Activated naive CD4-positive, alpha-beta T cell treated with anti-CD3 and anti-CD28 coated beads for 36 hours (primary cell): ENCODE results near the gene SH3RF2. TPM values are rescaled to one million over a fixed set of nuclear protein-coding genes. Genes with fewer than 3 reads are reported as not detected.
"Not testable (repeated sequence)": the region's sequence is repeated elsewhere in the genome, so short reads cannot be mapped to it uniquely, and the experiment has no call there.

ENCODE experiments used
- CTCF ChIA-PET: fragments of 350-600 bp; sonication (Branson Sonifier 250); formaldehyde crosslinking; loops from one replicate; lab custom pipeline; 2021; ENCODE audit warnings: antibody characterized with exemption; lab: Charles Lee
- DNase-seq: peaks from one replicate; pipeline ENCODE4 v3.0.0-alpha.2; 2020
- H3K27ac Mint-ChIP-seq: one replicate; pipeline ENCODE4 v1.8.0; 2021; ENCODE audit warnings: mild to moderate bottlenecking, mixed read lengths
- H3K27me3 Mint-ChIP-seq: one replicate; pipeline ENCODE4 v1.8.0; 2021; ENCODE audit warnings: low read depth, mixed read lengths
- H3K36me3 Mint-ChIP-seq: one replicate; pipeline ENCODE4 v1.8.0; 2021; ENCODE audit warnings: low read depth, mixed read lengths
- H3K4me1 Mint-ChIP-seq: one replicate; pipeline ENCODE4 v1.8.0; 2021; ENCODE audit warnings: low read depth, mixed read lengths
- H3K4me3 Mint-ChIP-seq: one replicate; pipeline ENCODE4 v1.8.0; 2021; ENCODE audit warnings: mild to moderate bottlenecking, moderate library complexity, mixed read lengths
- H3K9me3 Mint-ChIP-seq: one replicate; pipeline ENCODE4 v1.8.0; 2021; ENCODE audit warnings: mixed read lengths
- intact Hi-C: fragments of 100-400 bp; cut with micrococcal nuclease; formaldehyde crosslinking; loops from one replicate; pipeline ENCODE4 v1.15.1; 2023
- total RNA-seq, 2 experiments: library from RNA; stranded (reverse); gene quantifications; one replicate each; pipeline ENCODE4 v1.2.3, GENCODE V29; 2021

SH3RF2 gene
- total RNA-seq, 2 experiments from 2014 or later = not detected

DNA sequence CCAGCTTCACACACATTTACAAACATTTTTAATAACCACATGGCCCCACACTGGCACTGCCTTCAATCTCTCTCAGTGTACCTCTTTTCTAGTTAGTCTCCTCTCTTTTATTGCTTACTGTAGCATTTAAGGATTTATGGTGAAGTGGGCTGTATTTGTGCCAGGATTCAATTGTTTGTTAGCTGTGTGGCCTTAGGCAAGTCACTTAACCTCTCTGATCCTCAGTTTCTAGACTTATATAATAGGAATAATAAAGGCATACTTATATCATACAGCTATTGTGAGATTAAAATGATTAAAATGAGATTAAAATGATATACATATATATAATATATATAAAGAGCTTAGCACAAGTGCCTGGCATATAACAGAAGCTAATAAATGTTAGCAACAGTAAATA, 6.4 kb downstream of the SH3RF2 start:
- peaks cover 15% of the 10 kb centered on the region for H3K4me1 Mint-ChIP-seq
- CTCF ChIA-PET = interaction anchor here (0.7 kb wide), 1 partner anchor 435 kb away, joined by 3 read pairs; no protein-coding TSS in a partner anchor
- no peaks in the 10 kb centered on the region for H3K9me3 Mint-ChIP-seq
- intact Hi-C loops = no loop called here
- DNase-seq = no peak
- H3K4me3 Mint-ChIP-seq = no peak overlapping the region
- H3K27me3 Mint-ChIP-seq = peaks cover 36% of the 10 kb centered on the region
- no peaks in the 10 kb centered on the region for H3K36me3 Mint-ChIP-seq
- no peak overlapping the region for H3K27ac Mint-ChIP-seq

DNA sequence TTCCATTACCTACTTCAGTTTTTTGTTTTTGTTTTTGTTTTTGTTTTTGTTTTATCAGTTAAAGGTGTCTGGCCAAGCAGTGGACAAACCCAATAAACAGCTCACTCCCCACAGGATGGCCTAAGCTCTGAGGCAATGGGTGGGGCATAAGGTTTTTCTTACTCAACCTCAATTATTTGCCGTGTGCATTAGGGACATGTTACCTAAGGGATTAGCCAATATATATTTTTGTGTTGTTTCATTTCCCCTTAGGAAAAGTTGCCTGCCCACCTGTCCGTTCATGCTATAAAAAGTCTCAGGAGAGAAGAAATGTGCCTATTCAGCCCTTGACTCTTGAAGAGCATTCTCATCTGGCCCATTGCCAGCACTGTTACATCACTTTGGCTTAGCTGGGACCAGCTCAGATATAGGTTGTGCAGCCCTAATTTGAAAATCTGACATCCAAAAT, 7.3 kb downstream of the SH3RF2 start:
- DNase-seq = no peak
- Mint-ChIP-seq H3K4me3 (no peak overlapping the region), H3K4me1 (peaks cover 15% of the 10 kb centered on the region), H3K9me3 (no peaks in the 10 kb centered on the region), H3K36me3 (no peaks in the 10 kb centered on the region), H3K27me3 (peaks cover 33% of the 10 kb centered on the region), H3K27ac (no peak overlapping the region)
- intact Hi-C loops = no loop called here
- CTCF ChIA-PET = interaction anchor here (0.6 kb wide), 1 partner anchor 24 kb away, joined by 5 read pairs; no protein-coding TSS in a partner anchor

DNA sequence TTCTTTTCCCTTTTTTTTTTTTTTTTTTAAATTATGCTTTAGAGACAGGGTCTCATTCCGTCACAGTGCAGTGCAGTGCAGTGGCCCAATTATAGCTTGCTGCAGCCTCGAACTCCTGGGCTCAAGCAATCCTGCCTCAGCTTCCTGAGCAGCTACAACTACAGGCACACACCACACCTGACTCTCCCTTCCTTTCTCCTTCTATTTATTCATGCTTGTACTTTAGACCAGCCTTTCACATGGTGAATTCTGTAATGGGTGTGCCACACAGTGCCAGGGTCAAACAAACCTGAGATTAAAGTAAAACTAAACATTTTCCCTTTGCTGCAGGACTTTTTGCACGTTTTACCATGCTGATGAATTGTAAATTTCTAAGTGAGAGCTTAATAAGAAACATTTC, 8.0 kb downstream of the SH3RF2 start:
- CTCF ChIA-PET = interaction anchor here (0.6 kb wide), 1 partner anchor 23 kb away, joined by 5 read pairs; no protein-coding TSS in a partner anchor
- Mint-ChIP-seq H3K27ac (no peak overlapping the region), H3K27me3 (peaks cover 36% of the 10 kb centered on the region), H3K4me1 (peaks cover 15% of the 10 kb centered on the region), H3K4me3 (no peak overlapping the region), H3K9me3 (no peaks in the 10 kb centered on the region), H3K36me3 (no peaks in the 10 kb centered on the region)
- no peak for DNase-seq
- intact Hi-C loops = no loop called here

DNA sequence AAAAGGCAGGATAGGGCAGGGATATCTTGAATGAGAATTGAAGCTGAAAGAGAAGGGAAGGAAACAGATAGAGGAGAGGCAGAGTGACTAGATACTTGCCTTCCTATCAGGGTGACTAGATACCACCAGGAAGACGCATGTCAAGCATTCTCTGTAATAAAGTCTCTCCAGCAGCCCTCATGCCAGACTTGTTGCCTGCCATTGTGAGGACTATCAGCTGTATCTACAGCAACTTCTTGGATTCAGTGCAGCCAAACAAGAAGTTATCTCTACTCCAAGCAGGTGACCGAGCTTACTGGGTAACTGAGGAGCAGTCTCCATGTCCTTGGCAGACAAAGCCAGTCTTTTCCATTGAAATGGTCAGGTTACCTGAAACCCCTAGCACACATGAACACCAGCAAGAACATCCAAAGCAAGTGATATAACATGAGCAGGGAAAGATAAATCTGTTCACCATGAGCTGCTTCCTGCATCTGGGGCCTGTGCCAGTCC, 9.3 kb downstream of the SH3RF2 start:
- Mint-ChIP-seq H3K4me3 (no peak overlapping the region), H3K27me3 (peaks cover 33% of the 10 kb centered on the region), H3K9me3 (no peaks in the 10 kb centered on the region), H3K27ac (no peak overlapping the region), H3K4me1 (peaks cover 15% of the 10 kb centered on the region), H3K36me3 (no peaks in the 10 kb centered on the region)
- CTCF ChIA-PET = interaction anchor here (1.3 kb wide), 1 partner anchor 107 kb away, joined by 3 read pairs; no protein-coding TSS in a partner anchor
- intact Hi-C loops = loop anchor here (1.0 to 2.0 kb wide), 5 partner anchors 8 to 1755 kb away; partner anchors contain the start of genes LARS1 and TCERG1
- no peak for DNase-seq

DNA sequence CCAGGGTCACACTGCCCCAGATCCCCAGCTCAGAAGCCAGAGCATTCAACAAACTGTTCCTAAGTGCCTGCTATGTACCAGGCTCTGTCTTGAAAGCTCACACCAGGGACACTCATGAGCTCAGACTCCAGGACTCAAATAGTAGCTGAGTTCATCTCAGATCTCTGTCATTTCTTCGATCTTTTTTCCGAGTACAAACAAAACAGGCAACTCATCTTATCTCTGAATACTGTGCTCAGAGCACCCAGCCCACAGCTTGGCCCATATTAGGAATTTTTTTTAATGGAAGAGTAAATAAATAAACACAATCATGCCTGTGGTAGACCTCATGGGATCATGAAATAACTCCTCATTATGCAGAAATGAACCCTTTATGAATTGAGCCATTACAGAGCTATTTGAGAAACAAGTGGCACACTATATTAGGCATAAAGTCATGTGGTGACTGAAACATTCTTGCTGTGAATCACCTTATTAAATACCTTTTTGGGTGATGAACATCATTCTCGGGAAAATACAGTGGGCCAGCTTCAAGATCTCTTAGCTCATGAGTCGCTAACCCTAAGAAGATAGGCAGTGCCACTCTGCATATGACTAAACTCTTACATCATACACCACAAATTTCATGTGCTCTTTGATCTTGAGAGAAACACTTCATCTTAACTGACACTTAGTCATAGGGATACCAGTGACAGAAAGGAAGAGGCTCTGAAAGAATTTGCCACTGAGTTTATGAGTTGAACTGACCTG, 9.9 kb downstream of the SH3RF2 start:
- intact Hi-C loops = loop anchor here (1.0 to 2.0 kb wide), 5 partner anchors 9 to 1755 kb away; partner anchors contain the start of genes LARS1 and TCERG1
- H3K4me3 Mint-ChIP-seq = no peak overlapping the region

DNA sequence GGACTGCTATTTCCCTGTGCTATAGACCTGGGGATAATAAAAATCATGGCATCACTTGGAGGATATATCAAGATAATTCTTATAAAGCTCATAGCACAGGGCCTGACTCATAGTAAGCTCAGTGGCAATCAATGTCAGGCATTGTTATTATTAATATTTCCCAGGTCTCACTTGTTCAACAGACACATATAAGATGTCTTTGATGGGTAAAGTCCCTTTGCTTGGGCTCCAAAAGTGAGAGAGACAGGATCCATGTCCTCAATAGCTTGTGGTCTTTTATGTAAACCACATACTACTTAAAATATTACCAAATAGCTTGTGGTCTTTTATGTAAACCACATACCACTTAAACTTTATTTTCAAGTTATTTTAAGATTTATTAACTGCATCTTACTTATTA, 11.2 kb downstream of the SH3RF2 start:
- H3K27ac Mint-ChIP-seq = no peak overlapping the region
- H3K9me3 Mint-ChIP-seq = no peaks in the 10 kb centered on the region
- no peak for DNase-seq
- intact Hi-C loops = loop anchor here (2.0 kb wide), 2 partner anchors 499 to 1757 kb away; partner anchors contain the start of gene TCERG1
- peaks cover 10% of the 10 kb centered on the region for H3K4me1 Mint-ChIP-seq
- CTCF ChIA-PET = no interaction called here
- no peaks in the 10 kb centered on the region for H3K36me3 Mint-ChIP-seq
- H3K4me3 Mint-ChIP-seq = no peak overlapping the region
- H3K27me3 Mint-ChIP-seq = peaks cover 30% of the 10 kb centered on the region

More for the DNA sequence above, 9.9 kb downstream of the SH3RF2 start:
- Mint-ChIP-seq H3K36me3 (no peaks in the 10 kb centered on the region), H3K27ac (no peak overlapping the region), H3K27me3 (peaks cover 33% of the 10 kb centered on the region), H3K9me3 (no peaks in the 10 kb centered on the region), H3K4me1 (peaks cover 13% of the 10 kb centered on the region)
- CTCF ChIA-PET = interaction anchor here (1.3 kb wide), 1 partner anchor 107 kb away, joined by 3 read pairs; no protein-coding TSS in a partner anchor
- peak; percentile 37 for DNase-seq

DNA sequence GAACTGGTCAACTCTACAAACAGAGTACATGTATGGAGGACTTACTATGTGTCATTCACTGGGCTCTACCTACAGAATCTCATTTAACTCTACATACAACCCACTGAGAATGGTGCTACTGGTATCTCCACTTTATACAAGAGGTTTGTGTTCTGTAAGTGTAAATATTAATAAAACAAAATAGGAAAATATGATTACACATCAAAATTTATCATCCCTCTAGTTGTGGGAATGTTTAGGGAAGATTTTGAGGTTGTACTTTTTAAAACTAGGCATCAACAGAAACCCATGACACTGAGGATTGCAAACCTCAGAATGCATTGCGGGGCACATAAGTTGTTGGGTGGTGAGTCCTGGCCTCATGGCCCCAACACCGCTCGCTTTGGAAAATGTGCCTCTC, 11.7 kb downstream of the SH3RF2 start:
- H3K4me3 Mint-ChIP-seq = no peak overlapping the region
- no peak overlapping the region for H3K27ac Mint-ChIP-seq
- no peak for DNase-seq
- no peaks in the 10 kb centered on the region for H3K36me3 Mint-ChIP-seq
- CTCF ChIA-PET = no interaction called here
- intact Hi-C loops = no loop called here
- no peaks in the 10 kb centered on the region for H3K9me3 Mint-ChIP-seq
- peaks cover 30% of the 10 kb centered on the region for H3K27me3 Mint-ChIP-seq
- peaks cover 10% of the 10 kb centered on the region for H3K4me1 Mint-ChIP-seq

DNA sequence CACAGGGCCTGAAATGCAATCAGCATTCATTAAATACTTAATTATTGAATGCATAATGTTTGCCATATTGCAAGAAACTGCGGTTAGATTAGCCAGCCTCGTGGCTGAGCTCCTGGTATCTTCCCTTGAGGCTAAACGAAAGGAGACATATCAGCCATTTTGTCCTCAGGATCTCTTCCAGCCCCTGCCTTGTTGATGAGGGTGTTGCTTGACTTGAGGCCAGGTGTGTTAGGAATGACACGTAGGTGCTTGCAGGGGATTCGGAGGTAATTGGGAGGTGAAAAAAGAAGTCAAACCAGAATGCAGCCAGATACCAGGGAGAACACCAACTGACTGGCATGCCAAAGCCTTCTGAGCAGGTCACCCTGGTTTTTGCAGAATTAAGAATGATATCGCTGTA, 12.5 kb downstream of the SH3RF2 start:
- Mint-ChIP-seq H3K4me3 (no peak overlapping the region), H3K9me3 (no peaks in the 10 kb centered on the region), H3K27me3 (peaks cover 31% of the 10 kb centered on the region), H3K27ac (no peak overlapping the region), H3K4me1 (peaks cover 10% of the 10 kb centered on the region), H3K36me3 (no peaks in the 10 kb centered on the region)
- DNase-seq = no peak
- intact Hi-C loops = no loop called here
- CTCF ChIA-PET = no interaction called here

DNA sequence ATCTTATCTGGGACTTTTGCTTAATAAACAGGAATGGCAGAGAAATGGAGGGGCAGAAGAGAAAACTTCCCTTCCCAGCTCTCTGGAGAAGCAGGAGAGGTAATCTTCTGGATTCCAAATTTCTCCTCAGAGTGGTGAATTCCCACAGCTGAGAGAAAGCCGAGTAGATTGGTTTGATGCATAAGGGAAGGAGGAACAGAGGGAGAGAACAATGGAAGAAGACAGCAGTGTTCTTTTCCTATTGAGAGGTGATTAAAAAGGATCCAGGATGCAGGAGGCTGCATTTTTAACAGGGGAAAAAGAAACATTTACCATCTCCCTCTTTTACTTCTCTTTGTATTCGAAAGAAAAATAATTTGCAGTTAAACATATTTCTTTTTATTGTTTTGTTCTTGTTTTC, 13.1 kb downstream of the SH3RF2 start:
- Mint-ChIP-seq H3K4me1 (peaks cover 10% of the 10 kb centered on the region), H3K27ac (no peak overlapping the region), H3K9me3 (no peaks in the 10 kb centered on the region), H3K4me3 (no peak overlapping the region), H3K27me3 (peaks cover 31% of the 10 kb centered on the region), H3K36me3 (no peaks in the 10 kb centered on the region)
- intact Hi-C loops = no loop called here
- CTCF ChIA-PET = no interaction called here
- no peak for DNase-seq

DNA sequence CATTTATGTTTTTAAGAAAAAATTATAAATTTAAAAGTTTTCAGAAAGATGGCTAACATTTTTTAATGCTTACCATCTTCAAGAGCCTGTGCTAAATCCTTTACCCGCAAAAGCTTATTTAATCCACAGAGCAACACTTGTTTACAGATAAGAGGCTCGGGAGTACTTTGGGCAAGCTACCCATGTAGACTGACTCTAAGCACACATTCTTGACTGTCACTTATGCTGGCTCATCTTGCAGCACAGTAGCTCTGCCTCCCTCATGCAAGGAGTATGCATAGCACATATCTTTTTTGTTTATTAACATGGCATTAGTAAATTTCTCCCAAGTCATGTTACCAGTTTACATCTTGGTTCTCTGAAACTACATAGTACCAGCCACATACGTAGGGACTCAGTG, 14.7 kb downstream of the SH3RF2 start:
- DNase-seq = no peak
- Mint-ChIP-seq H3K27me3 (peaks cover 34% of the 10 kb centered on the region), H3K4me3 (no peak overlapping the region), H3K36me3 (no peaks in the 10 kb centered on the region), H3K27ac (no peak overlapping the region), H3K4me1 (peaks cover 6% of the 10 kb centered on the region), H3K9me3 (no peaks in the 10 kb centered on the region)
- CTCF ChIA-PET = no interaction called here
- intact Hi-C loops = no loop called here

DNA sequence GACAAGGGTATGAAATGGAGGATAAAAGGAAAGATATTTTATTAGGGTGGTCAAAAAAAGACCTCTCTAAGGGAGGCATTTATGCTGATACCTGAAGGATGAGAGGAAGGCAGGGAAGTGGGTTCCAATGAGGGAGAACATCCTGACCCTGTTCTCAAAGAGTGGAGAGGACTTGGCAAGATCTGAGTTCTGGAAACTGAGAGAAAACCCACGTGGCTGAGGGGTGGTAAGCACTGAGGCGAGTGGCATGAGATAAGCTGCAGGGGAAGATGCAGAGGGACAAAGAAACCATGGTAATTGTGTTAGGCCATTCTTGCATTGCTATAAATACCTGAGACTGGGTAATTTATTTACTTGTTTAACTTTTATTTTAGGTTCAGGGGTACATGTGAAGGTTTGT, 16.8 kb downstream of the SH3RF2 start:
- DNase-seq = no peak
- CTCF ChIA-PET = no interaction called here
- Mint-ChIP-seq H3K27ac (no peak overlapping the region), H3K4me3 (no peak overlapping the region), H3K9me3 (no peaks in the 10 kb centered on the region), H3K4me1 (no peaks in the 10 kb centered on the region), H3K36me3 (no peaks in the 10 kb centered on the region), H3K27me3 (peaks cover 37% of the 10 kb centered on the region)
- intact Hi-C loops = no loop called here

DNA sequence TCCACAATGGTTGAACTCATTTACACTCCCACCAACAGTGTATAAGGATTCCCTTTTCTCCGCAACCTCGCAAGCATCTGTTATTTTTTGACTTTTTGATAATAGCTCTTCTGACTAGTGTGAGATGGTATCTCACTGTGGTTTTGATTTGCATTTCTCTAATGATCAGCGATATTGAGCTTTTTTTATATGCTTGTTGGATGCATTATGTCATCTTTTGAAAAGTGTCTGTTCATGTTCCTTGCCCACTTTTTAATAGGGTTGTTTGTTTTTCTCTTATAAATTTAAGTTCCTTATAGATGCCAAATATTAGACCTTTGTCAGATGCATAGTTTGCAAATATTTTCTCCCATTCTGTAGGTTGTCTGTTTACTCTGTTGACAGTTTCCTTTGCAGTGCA, 17.8 kb downstream of the SH3RF2 start:
- H3K4me1 Mint-ChIP-seq, H3K36me3 Mint-ChIP-seq, intact Hi-C loops, H3K27ac Mint-ChIP-seq, DNase-seq, H3K4me3 Mint-ChIP-seq, H3K9me3 Mint-ChIP-seq: not testable (repeated sequence)
- peaks cover 35% of the 10 kb centered on the region for H3K27me3 Mint-ChIP-seq
- CTCF ChIA-PET = interaction anchor here (0.6 kb wide), 1 partner anchor 1748 kb away, joined by 3 read pairs; no protein-coding TSS in a partner anchor
